Right atrium auricular region (tissue), 2 donors: Measurements from ENCODE around the gene SLC9A3. TPM values are rescaled to one million over a fixed set of nuclear protein-coding genes. Genes with fewer than 3 reads are reported as not detected.

Experiments used
- DNase-seq: peaks from one replicate; pipeline ENCODE4 v3.0.0-alpha.2; 2019; ENCODE audit warnings: low spot score
- H3K27ac ChIP-seq, 2 donors: fragments of 200-600 bp; sonication (generic); 1 replicate in 1 of 2; 2 replicates in 1 of 2; pipeline ENCODE4 v1.5.1; 2016 to 2019
- H3K27me3 ChIP-seq, 2 donors: fragments of 200-600 bp; sonication (generic); one replicate each; pipeline versions ENCODE4 v1.5.1 to v1.6.0; 2017 to 2019
- H3K36me3 ChIP-seq: fragments of 200-600 bp; sonication (generic); one replicate; pipeline ENCODE4 v1.5.1; 2016
- H3K4me1 ChIP-seq, 2 donors: fragments of 200-600 bp; sonication (generic); one replicate each; pipeline versions ENCODE4 v1.5.1 to v1.6.0; 2017 to 2019
- H3K4me3 ChIP-seq, 2 donors: fragments of 200-600 bp; sonication (generic); 1 replicate in 1 of 2; 2 replicates in 1 of 2; pipeline ENCODE4 v1.5.1; 2017 to 2019; ENCODE audit warnings: mild to moderate bottlenecking in 1 of 2, moderate library complexity in 1 of 2
- H3K9me3 ChIP-seq, 2 donors: fragments of 200-600 bp; sonication (generic); one replicate each; pipeline ENCODE4 v1.5.1; 2019
- CTCF ChIP-seq, 2 donors: fragments of 200-600 bp; sonication (generic); IDR thresholded peaks; one replicate each; pipeline ENCODE4 v1.5.1; 2019; ENCODE audit warnings: antibody characterized with exemption in 2 of 2
- total RNA-seq, 2 donors: library from RNA; depleted of rRNA; stranded (reverse); fragments of >200 nt; gene quantifications; one replicate each; pipeline ENCODE4 v1.1.0, GENCODE V29; 2016

Gene SLC9A3
- total RNA-seq, 2 donors from 2014 or later, result 1.8 to 2.3 TPM

GRCh38 chr5:424301-425110 is 99.7 kb downstream of the SLC9A3 start:
- Histone ChIP-seq H3K36me3 (no peaks in the 10 kb centered on the region), H3K4me3 (no peak overlapping the region), H3K27ac (no peak overlapping the region), H3K27me3 (no peaks in the 10 kb centered on the region), H3K9me3 (no peaks in the 10 kb centered on the region), H3K4me1 (peaks cover 0 to 2% of the 10 kb centered on the region in 2 donors)
- DNase-seq, result no peak
- TF ChIP-seq CTCF (IDR thresholded peaks at IDR 0.05), result no peak

- no peak for DNase-seq
- no peak overlapping the region for H3K27ac ChIP-seq
- no peaks in the 10 kb centered on the region for H3K4me1 ChIP-seq
- H3K36me3 ChIP-seq, result no peaks in the 10 kb centered on the region
- H3K27me3 ChIP-seq, result no peaks in the 10 kb centered on the region
- H3K9me3 ChIP-seq, result no peaks in the 10 kb centered on the region
- H3K4me3 ChIP-seq, result no peak overlapping the region
- no peak for TF ChIP-seq CTCF (IDR thresholded peaks at IDR 0.05)
Observed at GRCh38 chr5:423626-424261, 100.5 kb downstream of the SLC9A3 start.

- no peak for DNase-seq
- no peaks in the 10 kb centered on the region for H3K27me3 ChIP-seq
- no peaks in the 10 kb centered on the region for H3K4me1 ChIP-seq
- H3K36me3 ChIP-seq, result no peaks in the 10 kb centered on the region
- no peak for TF ChIP-seq CTCF (IDR thresholded peaks at IDR 0.05)
- no peak overlapping the region for H3K4me3 ChIP-seq
- no peaks in the 10 kb centered on the region for H3K9me3 ChIP-seq
- no peak overlapping the region for H3K27ac ChIP-seq
Observed at GRCh38 chr5:423233-423565, 101.0 kb downstream of the SLC9A3 start.

GRCh38 chr5:422323-423232 is 101.7 kb downstream of the SLC9A3 start:
- no peak for DNase-seq
- Histone ChIP-seq H3K27ac (no peak overlapping the region), H3K9me3 (no peaks in the 10 kb centered on the region), H3K4me1 (no peaks in the 10 kb centered on the region), H3K4me3 (no peak overlapping the region), H3K27me3 (no peaks in the 10 kb centered on the region), H3K36me3 (no peaks in the 10 kb centered on the region)
- no peak for TF ChIP-seq CTCF (IDR thresholded peaks at IDR 0.05)

- no peaks in the 10 kb centered on the region for H3K36me3 ChIP-seq
- H3K9me3 ChIP-seq, result no peaks in the 10 kb centered on the region
- TF ChIP-seq CTCF (IDR thresholded peaks at IDR 0.05), result no peak
- no peak overlapping the region for H3K27ac ChIP-seq
- no peak overlapping the region for H3K4me3 ChIP-seq
- no peak for DNase-seq
- H3K4me1 ChIP-seq, result no peaks in the 10 kb centered on the region
- H3K27me3 ChIP-seq, result no peaks in the 10 kb centered on the region
Observed at GRCh38 chr5:421901-422300, 102.3 kb downstream of the SLC9A3 start.
